Endothelial cell of umbilical vein (primary cell): ENCODE measurements around the gene NUDT22. TPM values are rescaled to one million over a fixed set of nuclear protein-coding genes. Genes with fewer than 3 reads are reported as not detected.

Experiments
- BruUV-seq: library from RNA; stranded (reverse); fragments of 400-500 nt; replicated peaks from 2 replicates; lab custom pipeline; 2021; lab: Mats Ljungman, UMichigan
- CTCF ChIA-PET: fragments of 300-600, 350-600 bp; sonication (Branson Sonifier 250); formaldehyde crosslinking; loops from one replicate; lab custom pipeline; 2021; ENCODE audit warnings: antibody characterized with exemption, inconsistent platforms; lab: Charles Lee
- POLR2A ChIA-PET: fragments of 300-600, 350-600 bp; sonication (Branson Sonifier 250); formaldehyde crosslinking; loops from one replicate; lab custom pipeline; 2021; ENCODE audit warnings: antibody characterized with exemption, inconsistent platforms; lab: Charles Lee
- DNase-seq: peaks from one replicate; pipeline ENCODE4 v3.0.0-alpha.2; 2011; ENCODE audit warnings: low read depth, low spot score
- FAIRE-seq: peaks from 2 replicates; lab custom pipeline; 2011; peaks lifted over from hg19 to GRCh38; lab: Jason Lieb, UNC
- H2AFZ ChIP-seq: 2 replicates; pipeline ENCODE4 v1.6.0; 2012; ENCODE audit warnings: low read depth, low read length, control low read depth, inconsistent platforms
- H3K27ac ChIP-seq: 2 replicates; pipeline ENCODE4 v1.5.1; 2011; ENCODE audit warnings: low read depth, mild to moderate bottlenecking, control low read depth, low read length, moderate library complexity; ENCODE audit not compliant: insufficient read depth
- H3K27me3 ChIP-seq, 2 experiments: 2 replicates each; pipeline versions ENCODE4 v1.6.0 to v1.6.1; 2011; ENCODE audit warnings: low read length in 2 of 2, mixed read lengths in 1 of 2; ENCODE audit not compliant: control insufficient read depth in 2 of 2, insufficient read depth in 2 of 2
- H3K36me3 ChIP-seq, 2 experiments: 2 replicates in 1 of 2; 3 replicates in 1 of 2; pipeline ENCODE4 v1.5.1; 2011; ENCODE audit warnings: low read length in 2 of 2, mild to moderate bottlenecking in 1 of 2, moderate library complexity in 1 of 2; ENCODE audit not compliant: control insufficient read depth in 2 of 2, insufficient read depth in 2 of 2; ENCODE audit errors: extremely low read depth in 1 of 2
- H3K4me1 ChIP-seq: 3 replicates; pipeline ENCODE4 v1.5.1; 2011; ENCODE audit warnings: mild to moderate bottlenecking, low read length; ENCODE audit not compliant: control insufficient read depth, insufficient read depth; ENCODE audit errors: extremely low read depth
- H3K4me2 ChIP-seq: 2 replicates; pipeline ENCODE4 v1.6.1; 2011; ENCODE audit warnings: low read length, control low read depth, mixed read lengths; ENCODE audit not compliant: insufficient read depth
- H3K4me3 ChIP-seq, 3 experiments: fragments of 200-600 bp in 1 of 3; sonication (generic), shearing (Covaris generic) in 1 of 3; replicated peaks in 1 of 3; 2 replicates each; pipeline ENCODE4 v1.5.1; 2011 to 2016; ENCODE audit warnings: control low read depth in 3 of 3, low read length in 3 of 3, mild to moderate bottlenecking in 2 of 3, inconsistent platforms in 1 of 3, low read depth in 1 of 3, moderate library complexity in 1 of 3; ENCODE audit not compliant: insufficient read depth in 1 of 3
- H3K79me2 ChIP-seq: 2 replicates; pipeline ENCODE4 v1.6.0; 2012; ENCODE audit warnings: low read length, inconsistent platforms; ENCODE audit not compliant: control insufficient read depth, insufficient read depth
- H3K9ac ChIP-seq: replicated peaks from 2 replicates; pipeline ENCODE3; 2011; ENCODE audit warnings: low read length, control low read depth; ENCODE audit not compliant: insufficient read depth; ENCODE audit errors: extremely low read depth
- H3K9me1 ChIP-seq: replicated peaks from 3 replicates; pipeline ENCODE4 v1.6.0; 2011; ENCODE audit warnings: mild to moderate bottlenecking, low read length; ENCODE audit not compliant: control insufficient read depth, insufficient read depth; ENCODE audit errors: extremely low read depth
- H3K9me3 ChIP-seq: replicated peaks from 2 replicates; pipeline ENCODE4 v1.5.1; 2012; ENCODE audit warnings: low read length, inconsistent platforms; ENCODE audit not compliant: control insufficient read depth, insufficient read depth
- H4K20me1 ChIP-seq: replicated peaks from 2 replicates; pipeline ENCODE3; 2011; ENCODE audit warnings: mild to moderate bottlenecking, low read length; ENCODE audit not compliant: control insufficient read depth, insufficient read depth; ENCODE audit errors: extremely low read depth
- CTCF ChIP-seq, 2 donors: IDR thresholded peaks; 1 replicate in 1 of 2; 2 replicates in 1 of 2; pipeline ENCODE4 v1.5.1; 2011; ENCODE audit warnings: low read length in 2 of 2, mild to moderate bottlenecking in 2 of 2, moderate library complexity in 2 of 2, control low read depth in 1 of 2, inconsistent platforms in 1 of 2, low read depth in 1 of 2; ENCODE audit not compliant: insufficient read depth in 1 of 2; ENCODE audit errors: extremely low read depth in 1 of 2
- EZH2 ChIP-seq: IDR thresholded peaks from 2 replicates; pipeline ENCODE4 v1.6.1; 2012; ENCODE audit warnings: borderline replicate concordance, low read depth, mild to moderate bottlenecking, moderate library complexity, low read length, inconsistent platforms; ENCODE audit not compliant: severe bottlenecking
- FOS ChIP-seq: IDR thresholded peaks from 2 replicates; pipeline ENCODE4 v1.6.1; 2011; ENCODE audit warnings: mild to moderate bottlenecking, low read length, moderate library complexity, borderline replicate concordance; ENCODE audit not compliant: insufficient read depth
- GATA2 ChIP-seq: IDR thresholded peaks from 2 replicates; pipeline ENCODE4 v1.7.0; 2011; ENCODE audit warnings: low read depth, mild to moderate bottlenecking, moderate library complexity, mixed read lengths, low read length; ENCODE audit not compliant: insufficient read length, insufficient read depth
- JUN ChIP-seq: IDR thresholded peaks from 2 replicates; pipeline ENCODE4 v1.6.1; 2011; ENCODE audit warnings: borderline replicate concordance, low read depth; ENCODE audit not compliant: insufficient read length, insufficient read depth
- MAX ChIP-seq: IDR thresholded peaks from 2 replicates; pipeline ENCODE4 v1.6.1; 2011; ENCODE audit not compliant: insufficient read depth, insufficient read length
- MYC ChIP-seq: IDR thresholded peaks from one replicate; pipeline ENCODE4 v1.6.1; 2011; ENCODE audit warnings: mild to moderate bottlenecking, low read depth, low read length
- POLR2A ChIP-seq: IDR thresholded peaks from 2 replicates; pipeline ENCODE4 v1.6.1; 2012; ENCODE audit warnings: low read depth, mild to moderate bottlenecking, control low read depth, low read length
- POLR2AphosphoS5 ChIP-seq: IDR thresholded peaks from 2 replicates; pipeline ENCODE4 v1.6.1; 2012; ENCODE audit warnings: low read depth, mild to moderate bottlenecking, control low read depth, low read length, moderate library complexity; ENCODE audit not compliant: insufficient read depth
- dilution Hi-C: fragments of 300-500 bp; cut with MboI; formaldehyde crosslinking; loops from one replicate; pipeline ENCODE4 v1.15.0; 2019; ENCODE audit warnings: low sequenced_read_pairs; ENCODE audit not compliant: extremely low pct_ligation_motif_present
- intact Hi-C: fragments of 100-400 bp; cut with micrococcal nuclease; formaldehyde crosslinking; loops from one replicate; pipeline ENCODE4 v1.10.0; 2022
- polyA plus RNA-seq, 4 experiments: library from polyadenylated mRNA; depleted of rRNA in 3 of 4; stranded (reverse) in 3 of 4; unstranded in 1 of 4; fragments of >200 nt; gene quantifications; 2 replicates each; pipeline versions ENCODE4 v1.2.1 to v1.2.3, GENCODE V29; 2011 to 2012; ENCODE audit warnings: missing spikeins in 1 of 4
- total RNA-seq: library from RNA; stranded (reverse); gene quantifications from 2 replicates; pipeline ENCODE4 v1.2.3, GENCODE V29; 2021

NUDT22 gene
- total and polyA plus RNA-seq, 2 donors (not counting 3 experiments of a cell fraction or from before 2014, with no cell fraction given): 37.8 to 54.8 TPM

DNA sequence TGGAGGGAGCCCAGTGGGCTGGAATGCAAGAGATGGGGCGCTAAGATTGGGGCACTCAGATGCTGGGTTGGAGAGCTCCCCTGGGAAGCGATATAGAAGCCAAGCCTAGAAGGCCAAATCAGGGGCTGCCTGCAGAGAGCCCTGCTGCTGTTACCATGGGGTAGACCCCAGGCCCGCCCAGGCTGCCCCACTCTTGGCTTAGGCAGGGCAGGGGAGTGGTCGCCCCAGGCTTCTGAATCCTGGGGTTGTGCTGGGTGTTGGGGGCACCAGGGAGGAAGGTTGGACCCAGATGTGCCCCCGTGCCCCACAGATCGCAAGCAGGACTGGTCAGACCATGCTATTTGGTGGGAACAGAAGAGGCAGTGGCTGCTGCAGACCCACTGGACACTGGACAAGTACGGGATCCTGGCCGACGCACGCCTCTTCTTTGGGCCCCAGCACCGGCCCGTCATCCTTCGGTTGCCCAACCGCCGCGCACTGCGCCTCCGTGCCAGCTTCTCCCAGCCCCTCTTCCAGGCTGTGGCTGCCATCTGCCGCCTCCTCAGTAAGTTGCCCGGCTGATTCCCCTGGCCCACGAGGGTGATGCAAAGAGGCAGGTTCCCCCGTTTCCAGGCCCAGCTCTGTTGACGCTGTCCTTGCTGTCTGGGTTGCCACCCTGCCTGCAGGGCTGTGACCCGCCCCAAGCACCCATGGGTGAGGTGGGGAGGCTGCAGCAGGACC lies 15.6 kb upstream of the NUDT22 start:
- no peaks in the 10 kb centered on the region for H3K27me3 ChIP-seq
- ChIA-PET POLR2A (no interaction called here), CTCF (interaction anchor here (11.5 kb wide), 1 partner anchor 93 kb away, joined by 413 read pairs; the partner anchor contains the start of genes CATSPERZ and ESRRA)
- DNase-seq (no peak), FAIRE-seq (no peak)
- H3K9me3 ChIP-seq: no peaks in the 10 kb centered on the region
- H3K9me1 ChIP-seq: no peaks in the 10 kb centered on the region
- peaks cover 0 to 7% of the 10 kb centered on the region in 2 experiments for H3K36me3 ChIP-seq
- H3K4me2 ChIP-seq: no peak overlapping the region
- H4K20me1 ChIP-seq: no peaks in the 10 kb centered on the region
- intact Hi-C loops (no loop called here), dilution Hi-C loops (no loop called here)
- BruUV-seq: no TSS peak
- H3K9ac ChIP-seq: no peak overlapping the region
- H3K79me2 ChIP-seq: peaks cover 12% of the 10 kb centered on the region
- no peak overlapping the region for H3K4me3 ChIP-seq
- no peak overlapping the region for H2AFZ ChIP-seq
- no peak overlapping the region for H3K27ac ChIP-seq
- TF ChIP-seq GATA2 (no peak), MAX (no peak), CTCF (IDR thresholded peaks at IDR 0.05; ENCODE audit: extremely low read depth in 1 of 2, insufficient read depth in 1 of 2, low read depth in 1 of 2, low read length in 2 of 2) (no peak), FOS (no peak), MYC (no peak), EZH2 (no peak), JUN (no peak), POLR2AphosphoS5 (no peak), POLR2A (no peak)
- peaks cover 34% of the 10 kb centered on the region for H3K4me1 ChIP-seq
